ENCODE data around the gene STAP1.

DNA sequence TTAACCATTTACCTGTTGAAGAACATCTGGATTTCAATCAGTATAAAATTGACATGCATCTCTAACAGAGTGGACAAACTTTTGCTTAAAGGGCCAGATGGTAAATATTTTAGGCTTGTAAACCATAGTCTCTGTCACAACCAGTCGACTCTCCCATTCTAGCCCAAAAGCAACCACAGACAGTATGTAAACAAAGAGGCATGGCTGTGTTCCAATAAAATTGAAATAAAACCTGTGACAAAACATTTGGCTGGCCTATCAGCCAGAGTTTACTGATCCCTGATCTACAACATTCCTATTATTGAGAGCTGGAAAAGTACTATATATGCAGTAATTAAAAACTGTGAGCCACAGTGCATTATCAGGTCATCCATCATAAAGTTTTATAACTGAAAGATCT lies 16.5 kb upstream of the STAP1 start:
- TF ChIP-seq EZH2 (IDR thresholded peaks at IDR 0.05; ENCODE audit: low read depth, low read length, severe bottlenecking) (no peak), CTCF (IDR thresholded peaks at IDR 0.05; ENCODE audit: control extremely low read depth in 1 of 3, insufficient read depth in 1 of 3, low read depth in 1 of 3, low read length in 3 of 3) (no peak), CBX5 (IDR thresholded peaks at IDR 0.05; ENCODE audit: low read depth, low read length) (no peak), SP1 (IDR thresholded peaks at IDR 0.05; ENCODE audit: low read depth, low read length) (no peak), NRF1 (IDR thresholded peaks at IDR 0.05; ENCODE audit: low read depth, low read length) (no peak), JUN (IDR thresholded peaks at IDR 0.05; ENCODE audit: low read depth, low read length) (no peak), ASH2L (IDR thresholded peaks at IDR 0.05; ENCODE audit: low read length) (no peak), POLR2A (IDR thresholded peaks at IDR 0.05; ENCODE audit: control extremely low read depth in 1 of 2, low read depth in 2 of 2, low read length in 2 of 2) (no peak), GABPA (IDR thresholded peaks at IDR 0.05; ENCODE audit: borderline replicate concordance, insufficient read depth, low read length) (no peak), TCF12 (IDR thresholded peaks at IDR 0.05; ENCODE audit: low read depth, low read length) (no peak), EP300 (IDR thresholded peaks at IDR 0.05; ENCODE audit: borderline replicate concordance in 1 of 2, low read depth in 2 of 2, low read length in 2 of 2) (no peak), JUND (IDR thresholded peaks at IDR 0.05; ENCODE audit: low read length) (no peak)

Measured in H1 (cell line).